Pulmonary artery endothelial cell (primary cell): ENCODE data around the gene CAMTA1. TPM values are rescaled to one million over a fixed set of nuclear protein-coding genes. Genes with fewer than 3 reads are reported as not detected.

Experiments
- DNase-seq: peaks from one replicate; pipeline ENCODE4 v3.0.0-alpha.2; 2011; ENCODE audit warnings: low read depth, low spot score
- total RNA-seq: library from RNA; depleted of rRNA; stranded (reverse); fragments of >200 nt; gene quantifications from 2 replicates; pipeline ENCODE4 v1.2.3, GENCODE V29; 2014

The CAMTA1 gene
- total RNA-seq, 1 donor from 2014 or later = 54.0 TPM

GRCh38 chr1:7488475-7488842, 703.2 kb downstream of the CAMTA1 start:
- DNase-seq = no peak

- DNase-seq = no peak
These were observed 704.3 kb downstream of the CAMTA1 start for GRCh38 chr1:7489586-7489985.

- no peak for DNase-seq
These were observed 705.3 kb downstream of the CAMTA1 start for GRCh38 chr1:7490576-7490975.

GRCh38 chr1:7491109-7491817, 706.0 kb downstream of the CAMTA1 start:
- DNase-seq = no peak

- no peak for DNase-seq
These were observed 706.5 kb downstream of the CAMTA1 start for GRCh38 chr1:7491818-7492173.

- DNase-seq = no peak
These were observed 708.6 kb downstream of the CAMTA1 start for GRCh38 chr1:7493711-7494454.

- no peak for DNase-seq
These were observed 710.7 kb downstream of the CAMTA1 start for GRCh38 chr1:7495962-7496361.

- no peak for DNase-seq
These were observed 711.9 kb downstream of the CAMTA1 start for GRCh38 chr1:7497107-7497637.

- no peak for DNase-seq
These were observed 715.3 kb downstream of the CAMTA1 start for GRCh38 chr1:7500381-7501083.

GRCh38 chr1:7501084-7501491, 715.8 kb downstream of the CAMTA1 start:
- DNase-seq = no peak

GRCh38 chr1:7501723-7502603, 716.7 kb downstream of the CAMTA1 start:
- no peak for DNase-seq

GRCh38 chr1:7503691-7504437, 718.6 kb downstream of the CAMTA1 start:
- no peak for DNase-seq

- DNase-seq = no peak
These were observed 719.1 kb downstream of the CAMTA1 start for GRCh38 chr1:7504438-7504720.

- DNase-seq = no peak
These were observed 720.0 kb downstream of the CAMTA1 start for GRCh38 chr1:7505094-7505770.

- DNase-seq = no peak
These were observed 720.7 kb downstream of the CAMTA1 start for GRCh38 chr1:7505771-7506453.

GRCh38 chr1:7506454-7507284, 721.4 kb downstream of the CAMTA1 start:
- no peak for DNase-seq

- no peak for DNase-seq
These were observed 722.2 kb downstream of the CAMTA1 start for GRCh38 chr1:7507285-7508019.
